Activated naive CD8-positive, alpha-beta T cell treated with anti-CD3 and anti-CD28 coated beads for 36 hours (primary cell): ENCODE data around the gene OR51B2. TPM values are rescaled to one million over a fixed set of nuclear protein-coding genes. Genes with fewer than 3 reads are reported as not detected.
"Not testable (repeated sequence)": the region's sequence is repeated elsewhere in the genome, so short reads cannot be mapped to it uniquely, and the experiment has no call there.

ENCODE experiments used
- DNase-seq: peaks from one replicate; pipeline ENCODE4 v3.0.0; 2021
- H3K27ac Mint-ChIP-seq: one replicate; pipeline ENCODE4 v1.8.0; 2022; ENCODE audit warnings: mild to moderate bottlenecking, moderate library complexity, mixed read lengths
- H3K27me3 Mint-ChIP-seq: one replicate; pipeline ENCODE4 v1.8.0; 2022; ENCODE audit warnings: mild to moderate bottlenecking, mixed read lengths
- H3K36me3 Mint-ChIP-seq: one replicate; pipeline ENCODE4 v1.8.0; 2021; ENCODE audit warnings: mild to moderate bottlenecking, mixed read lengths
- H3K4me1 Mint-ChIP-seq: one replicate; pipeline ENCODE4 v1.8.0; 2021; ENCODE audit warnings: mixed read lengths
- H3K4me3 Mint-ChIP-seq: one replicate; pipeline ENCODE4 v1.8.0; 2022; ENCODE audit warnings: mild to moderate bottlenecking, moderate library complexity, mixed read lengths
- H3K9me3 Mint-ChIP-seq: one replicate; pipeline ENCODE4 v1.8.0; 2022; ENCODE audit warnings: mixed read lengths
- total RNA-seq, 2 experiments: library from RNA; stranded (reverse); gene quantifications; one replicate each; pipeline ENCODE4 v1.2.3, GENCODE V29; 2021

Gene OR51B2
- not detected for total RNA-seq

- Mint-ChIP-seq H3K4me1 (no peaks in the 10 kb centered on the region), H3K27ac (no peak within 1 kb of the TSS), H3K9me3 (no peaks in the 10 kb centered on the region), H3K36me3 (no peaks in the 10 kb centered on the region), H3K27me3 (peaks cover 7% of the 10 kb centered on the region), H3K4me3 (no peak within 1 kb of the TSS)
- DNase-seq, result no peak
Observed at GRCh38 chr11:5324197-5324596, at the start of gene OR51B2. Gene OR51B2, minus strand, starts transcription at chr11:5324297. Its CDS starts 0 bp downstream, at chr11:5324297.

GRCh38 chr11:5369789-5370188 lies 45.7 kb upstream of the OR51B2 start:
- no peak overlapping the region for H3K27ac Mint-ChIP-seq
- H3K9me3 Mint-ChIP-seq, result no peaks in the 10 kb centered on the region
- no peak overlapping the region for H3K4me3 Mint-ChIP-seq
- H3K36me3 Mint-ChIP-seq, result no peaks in the 10 kb centered on the region
- peaks cover 18% of the 10 kb centered on the region for H3K27me3 Mint-ChIP-seq
- no peak for DNase-seq
- H3K4me1 Mint-ChIP-seq, result no peaks in the 10 kb centered on the region

- H3K4me3 Mint-ChIP-seq, result no peak overlapping the region
- H3K27ac Mint-ChIP-seq, result no peak overlapping the region
- H3K4me1 Mint-ChIP-seq, result no peaks in the 10 kb centered on the region
- no peaks in the 10 kb centered on the region for H3K9me3 Mint-ChIP-seq
- peaks cover 18% of the 10 kb centered on the region for H3K27me3 Mint-ChIP-seq
- no peaks in the 10 kb centered on the region for H3K36me3 Mint-ChIP-seq
- DNase-seq, result no peak
Observed at GRCh38 chr11:5368502-5369043, 44.5 kb upstream of the OR51B2 start.

- Mint-ChIP-seq H3K36me3 (no peaks in the 10 kb centered on the region), H3K4me1 (no peaks in the 10 kb centered on the region), H3K9me3 (no peaks in the 10 kb centered on the region), H3K27ac (no peak overlapping the region), H3K27me3 (peaks cover 13% of the 10 kb centered on the region), H3K4me3 (no peak overlapping the region)
- no peak for DNase-seq
Observed at GRCh38 chr11:5367448-5368074, 43.5 kb upstream of the OR51B2 start.

- Mint-ChIP-seq H3K27ac (no peak overlapping the region), H3K27me3 (peaks cover 10% of the 10 kb centered on the region), H3K4me1 (no peaks in the 10 kb centered on the region), H3K36me3 (no peaks in the 10 kb centered on the region), H3K9me3 (no peaks in the 10 kb centered on the region), H3K4me3 (no peak overlapping the region)
- DNase-seq, result no peak
Observed at GRCh38 chr11:5366856-5367255, 42.8 kb upstream of the OR51B2 start.

GRCh38 chr11:5366365-5366764 lies 42.3 kb upstream of the OR51B2 start:
- H3K9me3 Mint-ChIP-seq, DNase-seq, H3K27ac Mint-ChIP-seq, H3K4me1 Mint-ChIP-seq, H3K36me3 Mint-ChIP-seq, H3K27me3 Mint-ChIP-seq, H3K4me3 Mint-ChIP-seq: not testable (repeated sequence)

GRCh38 chr11:5364214-5364613 lies 40.1 kb upstream of the OR51B2 start:
- Mint-ChIP-seq H3K27ac (no peak overlapping the region), H3K36me3 (no peaks in the 10 kb centered on the region), H3K4me3 (no peak overlapping the region), H3K4me1 (no peaks in the 10 kb centered on the region), H3K9me3 (peaks cover 3% of the 10 kb centered on the region), H3K27me3 (peaks cover 8% of the 10 kb centered on the region)
- no peak for DNase-seq

- Mint-ChIP-seq H3K27me3 (peaks cover 8% of the 10 kb centered on the region), H3K4me3 (no peak overlapping the region), H3K4me1 (no peaks in the 10 kb centered on the region), H3K27ac (no peak overlapping the region), H3K9me3 (peaks cover 3% of the 10 kb centered on the region), H3K36me3 (no peaks in the 10 kb centered on the region)
- DNase-seq, result no peak
Observed at GRCh38 chr11:5363679-5364078, 39.6 kb upstream of the OR51B2 start.

GRCh38 chr11:5362017-5362625 lies 38.0 kb upstream of the OR51B2 start:
- H3K4me3 Mint-ChIP-seq, result no peak overlapping the region
- no peaks in the 10 kb centered on the region for H3K36me3 Mint-ChIP-seq
- peaks cover 8% of the 10 kb centered on the region for H3K27me3 Mint-ChIP-seq
- DNase-seq, result no peak
- no peak overlapping the region for H3K27ac Mint-ChIP-seq
- peaks cover 4% of the 10 kb centered on the region for H3K9me3 Mint-ChIP-seq
- H3K4me1 Mint-ChIP-seq, result no peaks in the 10 kb centered on the region

GRCh38 chr11:5356031-5356430 lies 31.9 kb upstream of the OR51B2 start:
- H3K4me3 Mint-ChIP-seq, H3K36me3 Mint-ChIP-seq, H3K9me3 Mint-ChIP-seq, H3K27me3 Mint-ChIP-seq, H3K4me1 Mint-ChIP-seq, DNase-seq, H3K27ac Mint-ChIP-seq: not testable (repeated sequence)

- Mint-ChIP-seq H3K36me3 (no peaks in the 10 kb centered on the region), H3K27me3 (peaks cover 15% of the 10 kb centered on the region), H3K27ac (no peak within 1 kb of the TSS), H3K4me1 (no peaks in the 10 kb centered on the region), H3K4me3 (no peak within 1 kb of the TSS), H3K9me3 (no peaks in the 10 kb centered on the region)
- no peak for DNase-seq
Observed at GRCh38 chr11:5351208-5351607, 27.1 kb upstream of the OR51B2 start, which contains the start of gene OR51B6. Gene OR51B6, plus strand, starts transcription at chr11:5351508. Its CDS starts 0 bp downstream, at chr11:5351508.

- Mint-ChIP-seq H3K4me3 (no peak overlapping the region), H3K27me3 (peaks cover 15% of the 10 kb centered on the region), H3K4me1 (no peaks in the 10 kb centered on the region), H3K36me3 (no peaks in the 10 kb centered on the region), H3K27ac (no peak overlapping the region), H3K9me3 (no peaks in the 10 kb centered on the region)
- no peak for DNase-seq
Observed at GRCh38 chr11:5349550-5349949, 25.5 kb upstream of the OR51B2 start.

GRCh38 chr11:5348551-5349194 lies 24.6 kb upstream of the OR51B2 start:
- Mint-ChIP-seq H3K27me3 (peaks cover 15% of the 10 kb centered on the region), H3K9me3 (no peaks in the 10 kb centered on the region), H3K4me3 (no peak overlapping the region), H3K4me1 (no peaks in the 10 kb centered on the region), H3K27ac (no peak overlapping the region), H3K36me3 (no peaks in the 10 kb centered on the region)
- DNase-seq, result no peak

- no peak overlapping the region for H3K4me3 Mint-ChIP-seq
- no peaks in the 10 kb centered on the region for H3K9me3 Mint-ChIP-seq
- no peaks in the 10 kb centered on the region for H3K36me3 Mint-ChIP-seq
- H3K27ac Mint-ChIP-seq, result no peak overlapping the region
- H3K27me3 Mint-ChIP-seq, result peaks cover 18% of the 10 kb centered on the region
- no peaks in the 10 kb centered on the region for H3K4me1 Mint-ChIP-seq
- DNase-seq, result no peak
Observed at GRCh38 chr11:5345831-5346230, 21.7 kb upstream of the OR51B2 start.

- Mint-ChIP-seq H3K9me3 (no peaks in the 10 kb centered on the region), H3K27me3 (peaks cover 17% of the 10 kb centered on the region), H3K27ac (no peak within 1 kb of the TSS), H3K4me3 (no peak within 1 kb of the TSS), H3K36me3 (no peaks in the 10 kb centered on the region), H3K4me1 (no peaks in the 10 kb centered on the region)
- no peak for DNase-seq
Observed at GRCh38 chr11:5343474-5344335, 19.6 kb upstream of the OR51B2 start, which contains the start of gene OR51B5. Gene OR51B5, minus strand, starts transcription at chr11:5343524. Its CDS starts 0 bp downstream, at chr11:5343524.
